ENCODE results near the gene DCP1A. TPM values are rescaled to one million over a fixed set of nuclear protein-coding genes. Genes with fewer than 3 reads are reported as not detected.
A peak's percentile ranks its signal among the peaks of the same experiment; 100 is the strongest.
"Not testable (repeated sequence)": the region's sequence is repeated elsewhere in the genome, so short reads cannot be mapped to it uniquely, and the experiment has no call there.

DCP1A gene
- total RNA-seq, 3 donors from 2014 or later, result 53.6 to 62.8 (median 61.5) TPM

DNA sequence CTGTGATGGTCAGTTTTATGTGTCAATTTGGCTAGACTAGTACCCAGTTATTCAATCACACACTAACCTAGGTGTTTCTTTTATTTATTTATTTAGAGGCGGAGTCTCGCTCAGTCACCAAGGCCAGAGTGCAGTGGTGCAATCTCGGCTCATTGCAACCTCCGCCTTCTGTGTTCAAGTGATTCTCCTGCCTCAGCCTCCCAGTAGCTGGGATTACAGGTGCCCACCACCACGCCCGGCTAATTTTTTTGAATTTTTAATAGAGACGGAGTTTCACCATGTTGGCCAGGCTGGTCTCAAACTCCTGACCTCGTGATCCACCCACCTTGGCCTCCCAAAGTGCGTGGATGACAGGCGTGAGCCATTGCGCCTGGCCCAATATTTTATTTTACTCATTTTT lies 78.2 kb downstream of the DCP1A start:
- not testable (repeated sequence) for H3K4me3 Mint-ChIP-seq

DNA sequence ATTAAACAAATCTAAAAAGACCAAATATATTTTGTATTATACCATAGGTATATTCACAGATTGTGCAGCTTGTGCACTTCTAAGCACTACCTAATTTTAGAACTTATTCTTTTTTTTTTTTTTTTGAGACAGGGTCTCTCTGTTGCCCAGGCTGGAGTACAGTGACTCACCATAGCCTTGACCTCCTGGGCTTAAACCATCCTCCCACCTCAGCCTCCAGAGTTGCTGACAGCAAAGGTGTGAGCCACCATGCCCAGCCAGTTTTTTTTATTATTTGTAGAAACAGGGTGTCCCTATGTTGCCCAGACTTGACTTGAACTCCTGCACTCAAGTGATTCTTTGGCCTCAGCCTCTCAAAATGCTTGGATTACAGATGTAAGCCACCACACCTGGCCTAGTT lies 79.6 kb downstream of the DCP1A start:
- H3K27me3 Mint-ChIP-seq (ENCODE audit: low read depth), result peaks cover 1% of the 10 kb centered on the region
- no peaks in the 10 kb centered on the region for H3K4me1 Mint-ChIP-seq (ENCODE audit: low read depth)
- ATAC-seq (no peak), DNase-seq (no peak)
- H3K4me3 Mint-ChIP-seq, result no peak overlapping the region
- no peaks in the 10 kb centered on the region for H3K9me3 Mint-ChIP-seq
- H3K36me3 Mint-ChIP-seq (ENCODE audit: insufficient read depth), result no peaks in the 10 kb centered on the region

More for the DNA sequence above, 78.2 kb downstream of the DCP1A start:
- H3K36me3 Mint-ChIP-seq (ENCODE audit: insufficient read depth); H3K27me3 Mint-ChIP-seq (ENCODE audit: low read depth); H3K9me3 Mint-ChIP-seq; ATAC-seq; H3K4me1 Mint-ChIP-seq (ENCODE audit: low read depth); DNase-seq: not testable (repeated sequence)

DNA sequence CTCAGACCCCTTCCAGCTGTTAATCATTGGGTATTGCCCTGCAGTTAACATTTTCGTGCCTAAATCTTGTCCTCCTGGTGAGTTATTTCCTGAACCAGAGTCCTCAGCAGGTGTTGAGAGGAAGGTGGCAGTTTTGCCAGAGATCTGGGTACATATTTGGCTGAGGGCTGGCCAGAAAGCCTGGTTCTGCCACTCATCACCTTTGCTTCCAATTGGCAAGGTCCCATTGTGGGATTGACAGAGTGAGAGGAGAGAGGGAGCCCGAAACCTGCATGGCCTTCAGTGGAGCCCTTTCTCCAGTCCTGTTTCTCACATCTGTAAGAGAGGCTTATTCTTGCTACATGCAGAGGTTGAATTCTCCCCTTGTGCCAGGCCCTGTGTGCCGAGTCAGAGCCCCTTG lies 82.6 kb downstream of the DCP1A start:
- H3K36me3 Mint-ChIP-seq (ENCODE audit: insufficient read depth), result no peaks in the 10 kb centered on the region
- H3K9me3 Mint-ChIP-seq, result no peaks in the 10 kb centered on the region
- no peaks in the 10 kb centered on the region for H3K4me1 Mint-ChIP-seq (ENCODE audit: low read depth)
- DNase-seq (no peak), ATAC-seq (no peak)
- no peak overlapping the region for H3K4me3 Mint-ChIP-seq
- H3K27me3 Mint-ChIP-seq (ENCODE audit: low read depth), result peaks cover 1% of the 10 kb centered on the region

DNA sequence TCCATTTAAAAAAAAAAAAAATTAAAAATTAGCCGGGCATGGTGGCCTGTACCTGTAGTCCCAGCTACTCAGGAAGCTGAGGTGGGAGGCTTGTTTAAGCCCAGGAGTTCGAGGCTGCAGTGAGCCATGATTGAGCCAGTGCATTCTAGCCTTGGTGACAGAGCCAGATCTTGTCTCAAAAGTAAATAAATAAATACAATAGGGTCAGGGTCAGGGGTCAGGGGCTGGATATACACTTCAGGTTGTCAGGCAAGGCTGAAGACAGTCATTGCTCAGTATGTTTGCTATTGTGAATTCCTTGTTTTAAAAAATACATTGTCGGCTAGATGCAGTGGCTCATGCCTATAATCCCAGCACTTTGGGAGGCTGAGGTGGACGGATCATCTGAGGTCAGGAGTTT lies 83.4 kb downstream of the DCP1A start:
- Mint-ChIP-seq H3K36me3 (ENCODE audit: insufficient read depth) (no peaks in the 10 kb centered on the region), H3K4me1 (ENCODE audit: low read depth) (no peaks in the 10 kb centered on the region), H3K9me3 (no peaks in the 10 kb centered on the region), H3K27me3 (ENCODE audit: low read depth) (peaks cover 1% of the 10 kb centered on the region), H3K4me3 (no peak overlapping the region)
- DNase-seq (no peak), ATAC-seq (no peak)

DNA sequence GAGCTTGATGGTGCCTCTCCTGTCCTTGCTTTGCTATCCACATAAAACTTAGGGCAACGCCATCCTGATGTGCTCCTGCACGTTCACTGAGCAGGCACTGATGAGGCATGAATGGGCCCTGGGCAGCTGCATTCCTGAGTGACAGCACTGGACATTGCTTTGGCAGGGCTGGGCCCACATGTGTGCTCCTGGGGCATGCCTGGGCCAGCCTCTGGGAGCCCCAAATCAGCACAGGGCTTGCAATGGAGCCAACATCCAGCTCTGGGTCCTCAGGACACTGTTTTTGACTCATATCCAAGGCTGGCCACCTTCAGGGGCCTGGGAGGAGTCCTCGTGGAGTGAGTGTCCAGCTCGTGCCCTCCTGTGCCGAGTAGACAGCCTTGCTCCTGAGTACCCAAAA lies 85.6 kb downstream of the DCP1A start:
- Mint-ChIP-seq H3K4me1 (ENCODE audit: low read depth) (no peaks in the 10 kb centered on the region), H3K36me3 (ENCODE audit: insufficient read depth) (no peaks in the 10 kb centered on the region), H3K27me3 (ENCODE audit: low read depth) (peaks cover 1% of the 10 kb centered on the region), H3K4me3 (no peak overlapping the region), H3K9me3 (no peaks in the 10 kb centered on the region)
- DNase-seq, result no peak
- no peak for ATAC-seq

DNA sequence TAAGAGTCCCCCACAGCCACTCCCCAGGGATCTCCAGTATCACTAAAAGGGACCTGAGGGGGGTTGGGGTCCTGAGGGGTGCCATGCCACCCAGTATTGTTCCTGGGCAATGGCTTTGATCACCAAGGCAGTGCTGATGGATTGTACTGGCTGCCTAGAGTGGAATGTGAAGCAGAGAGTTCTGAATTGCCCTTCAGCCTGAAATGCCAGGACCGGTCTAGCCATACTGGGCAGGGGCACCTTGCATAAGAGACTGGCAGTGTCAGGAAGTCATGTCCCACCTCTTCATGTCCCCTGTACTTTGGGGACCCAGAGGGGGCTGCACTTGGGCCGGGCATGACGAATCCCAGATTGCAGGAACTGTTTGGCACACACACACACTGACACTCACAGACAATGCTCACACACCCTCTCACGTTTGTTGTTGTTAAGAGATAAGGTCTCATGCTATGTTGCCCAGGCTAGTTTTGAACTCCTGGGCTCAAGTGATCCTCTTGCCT lies 87.0 kb downstream of the DCP1A start:
- H3K27me3 Mint-ChIP-seq (ENCODE audit: low read depth), result peaks cover 1% of the 10 kb centered on the region
- H3K36me3 Mint-ChIP-seq (ENCODE audit: insufficient read depth), result no peaks in the 10 kb centered on the region
- no peak overlapping the region for H3K4me3 Mint-ChIP-seq
- H3K4me1 Mint-ChIP-seq (ENCODE audit: low read depth), result peaks cover 2% of the 10 kb centered on the region
- ATAC-seq (no peak), DNase-seq (no peak)
- no peaks in the 10 kb centered on the region for H3K9me3 Mint-ChIP-seq

DNA sequence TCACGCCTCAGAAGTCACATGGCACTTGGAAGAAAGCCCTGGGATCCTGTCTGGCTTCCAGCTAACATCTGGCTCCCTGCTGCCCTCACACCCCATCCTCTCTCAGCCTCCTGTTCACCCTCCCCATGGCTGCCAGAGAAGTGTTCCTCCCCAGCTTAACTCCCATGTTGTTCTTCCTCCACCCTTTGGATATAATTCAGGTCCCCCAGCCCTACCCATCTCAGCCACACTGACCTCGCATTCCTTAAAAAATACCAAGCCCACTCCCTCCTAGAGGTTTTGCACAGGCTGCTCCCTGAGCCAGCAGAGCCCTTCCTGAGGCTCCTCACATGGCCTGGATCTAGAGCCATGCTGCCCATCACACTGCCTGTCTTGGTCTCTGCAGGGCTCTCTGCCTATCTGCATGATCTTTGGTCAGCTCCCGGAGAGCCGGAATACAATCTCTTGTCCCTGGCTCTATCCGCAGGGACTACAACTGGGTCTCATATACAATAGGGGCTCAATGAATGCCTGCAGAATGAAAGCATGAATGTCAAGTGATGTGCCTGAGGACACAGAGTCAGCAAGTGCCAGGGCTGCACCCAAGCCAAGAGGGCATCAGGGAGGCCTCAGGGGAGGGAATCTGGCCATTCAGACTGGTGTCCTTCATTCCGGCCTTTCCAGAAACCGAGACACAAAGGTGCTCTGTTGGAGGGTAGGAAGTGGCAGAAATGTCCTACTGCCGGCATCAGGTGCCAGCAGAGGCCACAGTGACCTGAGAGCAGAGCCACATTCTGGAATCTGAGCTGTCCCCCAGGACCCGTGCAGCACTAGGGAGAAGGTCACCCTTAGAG lies 87.7 kb downstream of the DCP1A start:
- Mint-ChIP-seq H3K9me3 (no peaks in the 10 kb centered on the region), H3K27me3 (ENCODE audit: low read depth) (peaks cover 1% of the 10 kb centered on the region), H3K4me1 (ENCODE audit: low read depth) (peaks cover 4% of the 10 kb centered on the region), H3K4me3 (no peak overlapping the region), H3K36me3 (ENCODE audit: insufficient read depth) (no peaks in the 10 kb centered on the region)
- DNase-seq (no peak), ATAC-seq (no peak)

DNA sequence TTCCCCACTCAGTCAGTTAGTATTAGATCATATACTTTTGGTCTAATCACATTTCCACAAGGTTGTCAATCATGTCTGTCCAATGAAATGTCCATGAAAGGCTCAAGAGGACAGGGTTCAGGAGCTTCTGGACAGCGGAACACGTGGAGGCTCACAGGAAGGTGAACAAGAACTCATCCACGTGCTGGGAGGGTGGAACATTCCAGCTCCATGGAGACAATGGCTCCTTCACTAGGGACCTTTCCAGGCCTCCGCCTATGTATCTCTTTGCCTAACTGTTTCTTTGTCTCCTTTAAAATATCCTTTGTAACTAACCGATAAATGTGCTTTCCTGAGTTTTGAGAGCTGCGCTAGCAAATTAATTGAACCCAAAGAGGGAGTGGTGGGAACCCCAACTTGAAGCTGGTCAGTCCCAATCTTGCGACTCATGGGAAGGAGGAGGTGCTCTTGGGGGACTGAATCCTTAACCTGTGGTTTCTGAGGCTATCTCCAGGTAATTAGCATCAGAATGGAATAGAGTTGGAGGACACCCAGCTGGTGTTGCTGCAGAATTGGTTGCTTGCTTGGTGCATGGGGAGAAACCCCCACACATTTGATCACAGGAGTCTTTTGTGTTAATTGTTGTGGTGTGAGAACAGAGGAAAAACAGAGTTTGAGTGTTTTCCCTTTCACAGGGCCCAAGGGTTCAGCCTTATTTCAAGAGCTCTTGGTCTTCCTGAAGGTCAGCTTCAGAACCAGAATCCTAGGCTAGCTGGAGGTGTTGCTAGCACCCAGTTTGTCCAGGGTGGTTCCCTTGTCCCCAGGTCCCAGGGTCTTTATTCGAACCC lies 88.5 kb downstream of the DCP1A start:
- H3K4me1 Mint-ChIP-seq (ENCODE audit: low read depth), result peaks cover 12% of the 10 kb centered on the region
- H3K4me3 Mint-ChIP-seq, result no peak overlapping the region
- no peak for DNase-seq
- ATAC-seq, result no peak
- no peaks in the 10 kb centered on the region for H3K27me3 Mint-ChIP-seq (ENCODE audit: low read depth)
- H3K36me3 Mint-ChIP-seq (ENCODE audit: insufficient read depth), result peaks cover 1% of the 10 kb centered on the region
- H3K9me3 Mint-ChIP-seq, result no peaks in the 10 kb centered on the region

DNA sequence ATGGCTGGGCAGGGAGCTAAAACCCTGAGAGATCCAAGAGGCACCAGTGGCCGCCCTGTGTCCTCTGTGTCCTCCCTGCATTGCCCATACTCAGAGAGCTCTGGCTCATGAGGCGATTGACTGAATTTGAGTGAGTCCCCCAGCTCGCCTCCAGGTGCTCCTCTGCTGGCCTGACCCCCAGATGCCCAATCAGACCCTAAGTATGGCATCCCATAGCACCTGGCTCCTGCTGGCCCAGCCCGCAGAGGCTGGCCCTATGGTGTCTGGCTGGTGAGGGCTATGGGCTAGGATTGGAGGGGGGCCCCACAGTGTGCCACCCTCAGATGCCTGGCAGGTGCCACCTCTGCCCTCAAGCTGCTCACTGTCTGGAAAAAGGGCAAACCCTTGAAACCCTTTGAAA lies 89.9 kb downstream of the DCP1A start:
- Mint-ChIP-seq H3K4me3 (peak overlapping the region; percentile 13), H3K36me3 (ENCODE audit: insufficient read depth) (peaks cover 2% of the 10 kb centered on the region), H3K27me3 (ENCODE audit: low read depth) (no peaks in the 10 kb centered on the region), H3K9me3 (no peaks in the 10 kb centered on the region), H3K4me1 (ENCODE audit: low read depth) (peaks cover 23% of the 10 kb centered on the region)
- no peak for ATAC-seq
- DNase-seq, result no peak

DNA sequence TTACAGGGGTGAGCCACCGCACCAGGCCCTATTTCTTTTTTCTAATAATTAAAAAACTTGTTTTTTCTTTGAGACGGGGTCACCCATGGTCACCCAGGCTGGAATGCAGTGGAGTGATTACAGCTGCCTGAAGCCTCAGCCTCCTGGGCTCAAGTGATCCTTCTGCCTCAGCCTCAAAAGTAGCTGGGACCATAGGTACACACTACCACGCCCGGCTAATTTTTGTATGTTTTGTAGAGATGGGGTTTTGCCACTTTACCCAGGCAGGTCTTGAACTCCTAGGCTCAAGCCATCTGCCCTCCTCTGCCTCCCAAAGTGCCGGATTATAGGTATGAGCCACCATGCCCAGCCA lies 90.7 kb downstream of the DCP1A start:
- H3K4me3 Mint-ChIP-seq, result peak overlapping the region; percentile 77
- ATAC-seq, result no peak

DNA sequence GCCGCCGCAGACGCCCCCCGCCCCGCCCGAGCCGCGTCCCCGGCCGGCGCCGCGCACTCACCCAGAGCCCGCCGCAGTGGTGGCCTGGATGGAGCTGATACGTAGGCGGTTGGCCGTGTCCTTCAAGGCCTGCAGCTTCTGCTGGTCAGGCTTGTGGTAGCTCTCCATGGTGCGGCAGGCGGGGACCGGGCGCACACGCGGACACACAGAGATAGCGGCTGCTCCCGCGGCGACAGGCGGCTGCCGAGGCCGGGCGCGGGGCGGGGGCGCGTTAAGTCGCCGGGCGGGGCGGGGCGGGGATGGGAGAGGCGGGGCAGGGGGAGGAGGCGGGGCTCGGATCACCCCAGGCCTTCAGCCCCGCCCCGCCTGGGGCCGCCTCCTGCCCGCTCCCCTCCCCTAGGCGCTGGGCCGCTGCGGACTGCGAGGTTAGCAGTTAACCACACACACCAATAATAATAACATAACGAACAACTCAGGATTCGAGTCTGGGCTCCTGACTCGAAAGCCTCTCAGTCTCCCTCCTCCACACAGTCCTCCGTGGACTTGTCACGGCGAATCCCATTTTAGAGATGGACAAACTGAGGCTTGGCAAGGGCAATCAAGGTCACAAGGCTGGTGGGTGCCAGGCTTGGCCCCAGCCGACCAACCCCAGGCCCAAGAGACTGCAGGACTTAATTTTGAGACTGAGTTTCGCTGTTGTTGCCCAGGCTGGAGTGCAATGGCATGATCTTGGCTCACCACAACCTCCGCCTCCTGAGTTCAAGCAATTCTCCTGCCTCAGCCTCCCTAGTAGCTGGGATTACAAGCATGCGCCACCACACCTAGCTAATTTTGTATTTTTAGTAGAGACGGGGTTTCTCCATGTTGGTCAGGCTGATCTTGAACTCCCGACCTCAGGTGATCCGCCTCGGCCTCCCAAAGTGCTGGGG lies 91.3 kb downstream of the DCP1A start, which contains the start of gene TKT:
TKT (minus strand) TSS at position 248 of the 929 bp plus-strand sequence; CDS start at position 168, 80 bp downstream.
- peak within 1 kb of the TSS; percentile 93 for H3K4me3 Mint-ChIP-seq
- DNase-seq, result peak; percentile 74
- peak; percentile 83 to 85 for ATAC-seq
- no peaks in the 10 kb centered on the region for H3K9me3 Mint-ChIP-seq
- no peaks in the 10 kb centered on the region for H3K27me3 Mint-ChIP-seq (ENCODE audit: low read depth)
- H3K4me1 Mint-ChIP-seq (ENCODE audit: low read depth), result peaks cover 37% of the 10 kb centered on the region
- peaks cover 2% of the 10 kb centered on the region for H3K36me3 Mint-ChIP-seq (ENCODE audit: insufficient read depth)

More for the DNA sequence above, 90.7 kb downstream of the DCP1A start:
- H3K36me3 Mint-ChIP-seq (ENCODE audit: insufficient read depth), result peaks cover 2% of the 10 kb centered on the region
- H3K27me3 Mint-ChIP-seq (ENCODE audit: low read depth), result no peaks in the 10 kb centered on the region
- DNase-seq, result no peak
- no peaks in the 10 kb centered on the region for H3K9me3 Mint-ChIP-seq
- H3K4me1 Mint-ChIP-seq (ENCODE audit: low read depth), result peaks cover 31% of the 10 kb centered on the region

DNA sequence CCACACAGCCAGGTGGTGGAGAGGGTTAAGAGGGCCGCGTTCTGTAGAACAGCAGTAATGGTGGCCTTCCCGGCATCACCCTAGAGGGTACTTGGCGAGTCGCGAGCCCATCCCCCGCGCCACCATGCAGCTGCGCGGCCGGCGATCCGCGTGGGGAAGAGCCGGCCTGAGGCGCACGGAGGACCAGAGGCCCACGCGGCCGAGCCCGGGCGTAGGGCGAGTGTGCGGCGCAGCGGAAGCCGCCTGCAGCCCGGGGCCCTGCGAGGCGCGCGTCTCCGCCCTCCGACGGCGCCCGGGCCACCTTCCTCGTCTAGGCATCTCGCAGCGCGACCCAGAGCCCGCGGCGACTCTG lies 91.9 kb downstream of the DCP1A start:
- H3K4me1 Mint-ChIP-seq (ENCODE audit: low read depth), result peaks cover 42% of the 10 kb centered on the region
- peak overlapping the region; percentile 93 for H3K4me3 Mint-ChIP-seq
- DNase-seq (peak; percentile 23), ATAC-seq (peak; percentile 69 to 74)
- peaks cover 2% of the 10 kb centered on the region for H3K36me3 Mint-ChIP-seq (ENCODE audit: insufficient read depth)
- H3K27me3 Mint-ChIP-seq (ENCODE audit: low read depth), result no peaks in the 10 kb centered on the region
- H3K9me3 Mint-ChIP-seq, result no peaks in the 10 kb centered on the region

DNA sequence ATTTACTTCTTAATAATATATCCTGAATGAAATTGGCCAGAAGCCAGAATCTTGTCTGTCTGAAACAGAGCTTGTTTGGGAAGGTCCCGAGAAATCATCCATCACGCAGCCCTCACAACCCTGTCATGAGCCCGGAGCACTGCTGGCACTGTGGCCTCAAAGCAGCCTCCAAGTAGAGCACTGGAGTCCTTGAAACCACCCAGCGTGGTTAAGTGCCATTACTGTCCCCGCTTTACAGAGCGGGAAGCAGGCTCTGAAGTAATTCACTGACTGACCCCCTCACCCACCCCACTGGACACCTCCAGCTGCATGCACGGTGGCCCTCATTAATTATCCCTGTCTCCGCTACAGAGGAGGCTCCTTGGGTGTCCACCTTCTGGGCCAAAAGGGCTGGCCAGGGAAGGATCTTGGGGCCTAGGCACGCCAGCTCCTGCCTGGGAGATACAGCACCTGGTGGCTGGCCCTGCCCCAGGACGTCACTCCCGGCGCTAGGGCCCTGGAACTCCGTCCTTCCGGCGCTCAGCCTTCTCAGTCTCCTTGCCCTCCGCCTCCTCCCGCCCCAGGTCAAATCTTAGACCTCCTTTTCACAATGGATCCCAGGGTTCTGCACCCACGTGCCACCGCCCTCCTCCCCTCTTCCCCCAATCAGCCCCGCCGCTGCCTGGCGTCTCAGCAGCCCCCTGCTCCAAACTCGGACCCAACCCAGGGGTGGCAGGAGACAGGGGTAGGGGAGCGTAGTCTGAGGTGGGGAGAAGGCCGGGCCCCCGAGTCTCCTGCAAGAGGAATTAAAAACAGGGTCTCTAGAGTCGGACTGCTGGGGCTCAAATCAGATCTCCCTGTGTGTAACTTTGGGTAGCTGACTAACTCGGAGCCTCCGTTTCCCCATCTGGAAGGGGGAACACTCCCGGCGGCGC lies 92.6 kb downstream of the DCP1A start:
- Mint-ChIP-seq H3K27me3 (ENCODE audit: low read depth) (no peaks in the 10 kb centered on the region), H3K36me3 (ENCODE audit: insufficient read depth) (peaks cover 2% of the 10 kb centered on the region)

More for the DNA sequence above, 92.6 kb downstream of the DCP1A start:
- ATAC-seq, result peak; percentile 46 to 47
- Mint-ChIP-seq H3K9me3 (no peaks in the 10 kb centered on the region), H3K4me1 (ENCODE audit: low read depth) (peaks cover 48% of the 10 kb centered on the region), H3K4me3 (peak overlapping the region; percentile 93)
- peak; percentile 26 for DNase-seq

Data from activated T-cell treated with anti-CD3 and anti-CD28 coated beads, Interleukin-2, amount 50 U/mL, for 4 hours (primary cell).